ENCODE measurements around the gene RAPSN.

RAPSN gene

GRCh38 chr11:47408598-47409439 is 40.1 kb downstream of the RAPSN start:
- TF ChIP-seq CTCF (IDR thresholded peaks at IDR 0.05), result no peak

- peak; percentile 88 for TF ChIP-seq CTCF (IDR thresholded peaks at IDR 0.05)
Observed at GRCh38 chr11:47407746-47408590, 41.0 kb downstream of the RAPSN start, which contains the start of gene SLC39A13. SLC39A13 (plus strand) TSS chr11:47408590; CDS start chr11:47410095, 1,505 bp downstream.

GRCh38 chr11:47406896-47407745 is 41.8 kb downstream of the RAPSN start:
- no peak for TF ChIP-seq CTCF (IDR thresholded peaks at IDR 0.05)

- TF ChIP-seq CTCF (IDR thresholded peaks at IDR 0.05), result no peak
Observed at GRCh38 chr11:47403571-47403970, 45.4 kb downstream of the RAPSN start.

GRCh38 chr11:47403135-47403534 is 45.8 kb downstream of the RAPSN start:
- TF ChIP-seq CTCF (IDR thresholded peaks at IDR 0.05), result no peak

GRCh38 chr11:47400768-47401279 is 48.1 kb downstream of the RAPSN start:
- no peak for TF ChIP-seq CTCF (IDR thresholded peaks at IDR 0.05)

All from LNCAP (cell line).